Measurements from ENCODE around the gene SPATA13. TPM values are rescaled to one million over a fixed set of nuclear protein-coding genes. Genes with fewer than 3 reads are reported as not detected.

SPATA13 gene
- total and polyA plus RNA-seq, 10 of the 15 experiments (the other 5 are each of a cell fraction or from before 2014, with no cell fraction given), result 2.4 to 11.1 (median 10.2) TPM

DNA sequence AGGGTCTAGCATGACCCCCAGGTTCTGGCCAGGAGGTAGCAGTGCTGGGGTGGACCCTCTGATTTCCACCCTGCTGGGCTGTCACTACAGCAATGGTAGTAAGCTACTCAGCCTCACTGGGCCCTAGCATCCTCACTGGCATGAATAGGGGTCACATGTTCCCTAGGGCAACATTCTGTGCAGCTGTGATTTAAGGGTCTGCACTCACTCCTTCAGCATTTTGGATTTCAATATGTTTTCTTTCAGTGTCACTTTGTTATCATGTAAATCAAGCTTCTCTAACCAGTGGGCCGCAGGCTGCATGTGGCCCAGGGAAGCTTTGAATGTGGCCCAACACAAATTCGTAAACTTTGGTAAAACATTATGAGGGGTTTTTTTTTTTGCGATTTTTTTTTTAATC lies 57.8 kb downstream of the SPATA13 start:
- H4K20me1 ChIP-seq (ENCODE audit: control insufficient read depth, insufficient read depth), result no peaks in the 10 kb centered on the region
- DNase-seq (ENCODE audit: low read depth, low spot score) (no peak), FAIRE-seq (no peak), ATAC-seq (no peak)
- H3K4me1 ChIP-seq (ENCODE audit: control insufficient read depth, insufficient read depth, low read length), result peaks cover 23% of the 10 kb centered on the region
- in situ Hi-C loops (cut with MboI), result no loop called here
- H3K36me3 ChIP-seq (ENCODE audit: control insufficient read depth in 2 of 2, insufficient read depth in 2 of 2, low read length in 1 of 2), result no peaks in the 10 kb centered on the region
- CTCF ChIA-PET, result interaction anchor here (1.0 to 15.2 kb wide), 17 partner anchors 9 to 301 kb away, joined by 3 to 155 read pairs (median 5); no protein-coding TSS in a partner anchor
- BruUV-seq (replicated peaks), result no TSS peak
- RAD21 ChIA-PET (ENCODE audit: unreplicated experiment), result interaction anchor here (0.6 to 3.5 kb wide), 7 partner anchors 10 to 297 kb away, joined by 3 to 31 read pairs (median 4); no protein-coding TSS in a partner anchor
- SMC1A ChIA-PET (ENCODE audit: uncharacterized antibody, unreplicated experiment), result interaction anchor here (0.5 to 6.8 kb wide), 15 partner anchors 10 to 301 kb away, joined by 3 to 74 read pairs (median 5); no protein-coding TSS in a partner anchor
- no peak overlapping the region for H3K9ac ChIP-seq (ENCODE audit: control insufficient read depth, insufficient read depth, low read length)
- H3K27ac ChIP-seq (ENCODE audit: control insufficient read depth, insufficient read depth), result no peak overlapping the region
- intact Hi-C loops (cut with micrococcal nuclease; ENCODE audit: unreplicated experiment), result no loop called here
- no peaks in the 10 kb centered on the region for H3K79me2 ChIP-seq (ENCODE audit: control insufficient read depth, insufficient read depth, low read length)
- no peak overlapping the region for H2AFZ ChIP-seq (ENCODE audit: control insufficient read depth, low read depth, low read length)
- H3K4me3 ChIP-seq, result no peak overlapping the region
- no peak overlapping the region for H3K4me2 ChIP-seq (ENCODE audit: control insufficient read depth, insufficient read depth)
- POLR2A ChIA-PET, result interaction anchor here (0.6 to 0.7 kb wide), 2 partner anchors 10 to 347 kb away, joined by 3 read pairs; no protein-coding TSS in a partner anchor
- 79% methylated on average over 3 of the region's 3 CpGs for WGBS (ENCODE audit: insufficient coverage, insufficient replicate concordance, low lambda C conversion rate, missing lambda C conversion rate)
- H3K9me3 ChIP-seq (replicated peaks; ENCODE audit: control insufficient read depth, insufficient read depth, low read length), result no peaks in the 10 kb centered on the region; the same call in 2 of the 3 replicates
- H3K27me3 ChIP-seq (replicated peaks in 1 of 2; ENCODE audit: control insufficient read depth in 2 of 2, insufficient read depth in 2 of 2, low read length in 1 of 2), result no peaks in the 10 kb centered on the region; a peak in 1 of 4 replicates
- no peak for TF ChIP-seq SREBF2 (IDR thresholded peaks at IDR 0.05; ENCODE audit: low read length)
- TF ChIP-seq HCFC1 (IDR thresholded peaks at IDR 0.05; ENCODE audit: low read length), result no peak
- no peak for TF ChIP-seq POU2F2 (IDR thresholded peaks at IDR 0.05; ENCODE audit: borderline replicate concordance, low read depth, low read length)
- TF ChIP-seq ZBED1 (IDR thresholded peaks at IDR 0.05; ENCODE audit: borderline replicate concordance), result no peak
- TF ChIP-seq RELA (IDR thresholded peaks at IDR 0.05; ENCODE audit: borderline replicate concordance, partially characterized antibody), result no peak
- no peak for TF ChIP-seq YBX1 (IDR thresholded peaks at IDR 0.05)
- no peak for TF ChIP-seq MEF2A (IDR thresholded peaks at IDR 0.05; ENCODE audit: insufficient read depth, low read depth, low read length)
- no peak for TF ChIP-seq ZNF24 (IDR thresholded peaks at IDR 0.05)
- no peak for TF ChIP-seq ZNF622 (IDR thresholded peaks at IDR 0.05)
- no peak for TF ChIP-seq CBFB (IDR thresholded peaks at IDR 0.05; ENCODE audit: low read depth)
- no peak for TF ChIP-seq ZZZ3 (IDR thresholded peaks at IDR 0.05; ENCODE audit: control insufficient read depth, insufficient read length, low read depth)
- no peak for TF ChIP-seq NFXL1 (IDR thresholded peaks at IDR 0.05; ENCODE audit: borderline replicate concordance)
- TF ChIP-seq, protein P1, sequence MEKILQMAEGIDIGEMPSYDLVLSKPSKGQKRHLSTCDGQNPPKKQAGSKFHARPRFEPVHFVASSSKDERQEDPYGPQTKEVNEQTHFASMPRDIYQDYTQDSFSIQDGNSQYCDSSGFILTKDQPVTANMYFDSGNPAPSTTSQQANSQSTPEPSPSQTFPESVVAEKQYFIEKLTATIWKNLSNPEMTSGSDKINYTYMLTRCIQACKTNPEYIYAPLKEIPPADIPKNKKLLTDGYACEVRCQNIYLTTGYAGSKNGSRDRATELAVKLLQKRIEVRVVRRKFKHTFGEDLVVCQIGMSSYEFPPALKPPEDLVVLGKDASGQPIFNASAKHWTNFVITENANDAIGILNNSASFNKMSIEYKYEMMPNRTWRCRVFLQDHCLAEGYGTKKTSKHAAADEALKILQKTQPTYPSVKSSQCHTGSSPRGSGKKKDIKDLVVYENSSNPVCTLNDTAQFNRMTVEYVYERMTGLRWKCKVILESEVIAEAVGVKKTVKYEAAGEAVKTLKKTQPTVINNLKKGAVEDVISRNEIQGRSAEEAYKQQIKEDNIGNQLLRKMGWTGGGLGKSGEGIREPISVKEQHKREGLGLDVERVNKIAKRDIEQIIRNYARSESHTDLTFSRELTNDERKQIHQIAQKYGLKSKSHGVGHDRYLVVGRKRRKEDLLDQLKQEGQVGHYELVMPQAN (conservative IDR thresholded peaks at IDR 0.05), result no peak
- TF ChIP-seq, protein P2, sequence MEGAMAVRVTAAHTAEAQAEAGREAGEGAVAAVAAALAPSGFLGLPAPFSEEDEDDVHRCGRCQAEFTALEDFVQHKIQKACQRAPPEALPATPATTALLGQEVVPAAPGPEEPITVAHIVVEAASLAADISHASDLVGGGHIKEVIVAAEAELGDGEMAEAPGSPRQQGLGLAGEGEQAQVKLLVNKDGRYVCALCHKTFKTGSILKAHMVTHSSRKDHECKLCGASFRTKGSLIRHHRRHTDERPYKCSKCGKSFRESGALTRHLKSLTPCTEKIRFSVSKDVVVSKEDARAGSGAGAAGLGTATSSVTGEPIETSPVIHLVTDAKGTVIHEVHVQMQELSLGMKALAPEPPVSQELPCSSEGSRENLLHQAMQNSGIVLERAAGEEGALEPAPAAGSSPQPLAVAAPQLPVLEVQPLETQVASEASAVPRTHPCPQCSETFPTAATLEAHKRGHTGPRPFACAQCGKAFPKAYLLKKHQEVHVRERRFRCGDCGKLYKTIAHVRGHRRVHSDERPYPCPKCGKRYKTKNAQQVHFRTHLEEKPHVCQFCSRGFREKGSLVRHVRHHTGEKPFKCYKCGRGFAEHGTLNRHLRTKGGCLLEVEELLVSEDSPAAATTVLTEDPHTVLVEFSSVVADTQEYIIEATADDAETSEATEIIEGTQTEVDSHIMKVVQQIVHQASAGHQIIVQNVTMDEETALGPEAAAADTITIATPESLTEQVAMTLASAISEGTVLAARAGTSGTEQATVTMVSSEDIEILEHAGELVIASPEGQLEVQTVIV (IDR thresholded peaks at IDR 0.05; ENCODE audit: borderline replicate concordance, partially characterized antibody), result no peak
- TF ChIP-seq, protein P3, sequence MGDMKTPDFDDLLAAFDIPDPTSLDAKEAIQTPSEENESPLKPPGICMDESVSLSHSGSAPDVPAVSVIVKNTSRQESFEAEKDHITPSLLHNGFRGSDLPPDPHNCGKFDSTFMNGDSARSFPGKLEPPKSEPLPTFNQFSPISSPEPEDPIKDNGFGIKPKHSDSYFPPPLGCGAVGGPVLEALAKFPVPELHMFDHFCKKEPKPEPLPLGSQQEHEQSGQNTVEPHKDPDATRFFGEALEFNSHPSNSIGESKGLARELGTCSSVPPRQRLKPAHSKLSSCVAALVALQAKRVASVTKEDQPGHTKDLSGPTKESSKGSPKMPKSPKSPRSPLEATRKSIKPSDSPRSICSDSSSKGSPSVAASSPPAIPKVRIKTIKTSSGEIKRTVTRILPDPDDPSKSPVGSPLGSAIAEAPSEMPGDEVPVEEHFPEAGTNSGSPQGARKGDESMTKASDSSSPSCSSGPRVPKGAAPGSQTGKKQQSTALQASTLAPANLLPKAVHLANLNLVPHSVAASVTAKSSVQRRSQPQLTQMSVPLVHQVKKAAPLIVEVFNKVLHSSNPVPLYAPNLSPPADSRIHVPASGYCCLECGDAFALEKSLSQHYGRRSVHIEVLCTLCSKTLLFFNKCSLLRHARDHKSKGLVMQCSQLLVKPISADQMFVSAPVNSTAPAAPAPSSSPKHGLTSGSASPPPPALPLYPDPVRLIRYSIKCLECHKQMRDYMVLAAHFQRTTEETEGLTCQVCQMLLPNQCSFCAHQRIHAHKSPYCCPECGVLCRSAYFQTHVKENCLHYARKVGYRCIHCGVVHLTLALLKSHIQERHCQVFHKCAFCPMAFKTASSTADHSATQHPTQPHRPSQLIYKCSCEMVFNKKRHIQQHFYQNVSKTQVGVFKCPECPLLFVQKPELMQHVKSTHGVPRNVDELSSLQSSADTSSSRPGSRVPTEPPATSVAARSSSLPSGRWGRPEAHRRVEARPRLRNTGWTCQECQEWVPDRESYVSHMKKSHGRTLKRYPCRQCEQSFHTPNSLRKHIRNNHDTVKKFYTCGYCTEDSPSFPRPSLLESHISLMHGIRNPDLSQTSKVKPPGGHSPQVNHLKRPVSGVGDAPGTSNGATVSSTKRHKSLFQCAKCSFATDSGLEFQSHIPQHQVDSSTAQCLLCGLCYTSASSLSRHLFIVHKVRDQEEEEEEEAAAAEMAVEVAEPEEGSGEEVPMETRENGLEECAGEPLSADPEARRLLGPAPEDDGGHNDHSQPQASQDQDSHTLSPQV (IDR thresholded peaks at IDR 0.05), result no peak
- TF ChIP-seq FOS (IDR thresholded peaks at IDR 0.05; ENCODE audit: borderline replicate concordance, extremely low read depth, insufficient read length), result no peak

Measured in GM12878 (cell line).